ENCODE data around the gene IMMT.
A peak's percentile ranks its signal among the peaks of the same experiment; 100 is the strongest.
"Not testable (repeated sequence)": the region's sequence is repeated elsewhere in the genome, so short reads cannot be mapped to it uniquely, and the experiment has no call there.

Gene IMMT

DNA sequence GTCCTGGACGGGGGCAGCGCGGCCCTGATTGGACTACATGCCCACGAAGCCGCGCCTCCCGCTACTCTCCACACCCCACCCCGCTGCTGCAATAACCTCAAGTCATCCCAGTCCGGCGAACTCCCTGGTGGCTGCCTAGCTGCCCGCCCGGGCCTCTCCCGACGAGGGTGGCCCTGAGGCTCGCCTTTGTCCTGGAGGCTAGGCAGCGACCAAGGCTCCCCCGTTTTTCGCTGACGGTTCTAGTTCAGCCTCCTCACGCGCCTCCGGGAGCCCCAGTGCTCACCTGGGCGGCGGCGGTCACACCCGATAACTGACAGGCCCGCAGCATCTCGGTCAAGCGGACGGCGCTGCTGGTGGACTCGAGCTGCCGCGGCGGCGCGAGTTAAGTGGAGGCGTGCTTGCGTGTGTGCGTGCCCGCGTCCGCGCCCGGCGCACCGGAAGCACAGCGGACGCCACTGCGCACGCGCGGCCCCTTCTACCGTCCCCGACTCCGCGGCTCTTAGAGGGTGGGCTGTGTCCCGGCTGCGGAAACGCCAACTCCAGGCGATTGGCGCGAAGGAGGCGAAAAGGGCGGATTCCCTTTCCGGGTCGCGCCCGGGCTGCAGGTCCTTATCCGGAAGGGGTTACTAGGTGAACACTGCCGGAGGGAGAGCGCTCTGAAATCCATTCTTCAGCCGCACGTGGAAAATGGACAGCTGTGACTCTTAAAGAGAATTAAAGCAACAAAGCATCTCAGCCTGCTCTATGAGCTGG is at the start of gene IMMT:
Gene IMMT (minus strand): TSS at position 408 of the 753 bp plus-strand sequence. CDS start 80 bp downstream, at position 328.
- DNase-seq (ENCODE audit: low read depth), result peak; percentile 98

DNA sequence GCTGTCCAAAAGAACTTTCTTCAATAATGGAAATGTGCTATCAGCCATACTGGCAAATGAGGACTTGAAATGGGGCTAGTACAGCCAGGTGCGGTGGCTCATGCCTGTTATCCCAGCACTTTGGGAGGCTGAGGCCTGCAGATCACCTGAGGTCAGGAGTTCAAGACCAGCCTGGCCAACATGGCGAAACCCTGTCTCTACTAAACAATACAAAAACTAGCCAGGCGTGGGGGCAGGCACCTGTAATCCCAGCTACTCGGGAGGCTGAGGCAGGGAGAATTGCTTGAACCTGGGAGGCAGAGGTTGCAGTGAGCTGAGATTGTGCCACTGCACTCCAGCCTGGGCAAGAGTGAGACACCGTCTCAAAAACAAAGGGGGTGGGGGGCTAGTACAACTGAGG is 49.5 kb upstream of the IMMT start:
- DNase-seq (ENCODE audit: low read depth), result not testable (repeated sequence)

DNA sequence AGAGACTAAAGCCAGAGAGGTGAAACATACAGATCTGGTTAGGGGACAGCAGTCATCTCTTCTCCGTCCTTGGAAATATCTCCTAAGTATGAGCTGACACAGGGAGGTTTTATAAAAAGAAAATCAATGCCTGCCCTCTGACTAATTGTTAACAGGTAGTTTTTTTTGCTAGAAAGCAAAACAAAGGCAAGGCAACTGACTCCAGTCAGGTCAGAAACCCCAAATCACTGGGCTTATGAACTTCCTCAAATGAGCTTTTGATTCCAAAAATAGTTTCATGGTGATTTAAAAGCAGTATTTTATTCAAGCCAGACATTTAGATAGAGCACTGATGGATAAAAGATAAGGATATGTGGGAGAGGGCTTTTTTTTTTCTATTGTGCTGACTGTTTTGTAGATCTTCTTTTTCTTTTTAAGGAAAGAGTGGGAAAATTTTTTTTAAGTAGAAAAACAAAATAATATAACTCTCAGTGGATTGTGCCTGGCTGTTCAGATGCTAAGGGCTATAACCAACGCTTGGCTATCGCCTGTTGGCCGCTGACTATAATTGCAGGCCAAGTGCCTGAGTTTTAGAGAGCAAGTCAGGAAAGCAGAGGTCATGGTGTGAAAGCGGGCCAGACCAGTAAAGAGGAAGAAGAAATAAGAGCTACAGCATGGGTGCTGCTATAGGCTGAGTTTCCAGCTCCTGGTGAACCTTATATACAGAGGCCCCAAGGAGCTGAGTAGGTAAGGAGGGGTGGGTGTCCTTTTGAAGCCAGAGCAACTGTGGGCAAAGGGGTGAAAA is 48.9 kb upstream of the IMMT start:
- no peak for DNase-seq (ENCODE audit: low read depth)

DNA sequence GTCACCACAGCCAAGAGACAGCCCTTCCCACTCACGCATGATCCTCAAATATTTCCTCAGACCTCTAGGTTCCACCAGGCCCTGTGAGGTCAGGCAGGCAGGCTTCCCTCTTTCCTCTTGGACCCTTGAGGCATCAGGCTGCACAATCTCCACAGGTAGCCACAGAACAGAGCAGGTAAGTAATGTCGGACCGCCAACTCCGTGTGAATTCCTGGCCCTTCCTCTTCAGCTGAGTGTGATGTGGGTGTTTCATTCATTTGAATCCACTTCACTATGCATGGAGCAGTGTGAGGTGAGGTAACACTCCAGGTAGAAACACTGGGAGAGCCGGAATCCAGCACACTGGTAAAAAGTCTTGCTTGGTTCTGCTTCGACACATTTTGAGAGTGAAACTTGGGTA is 48.0 kb upstream of the IMMT start:
- no peak for DNase-seq (ENCODE audit: low read depth)

DNA sequence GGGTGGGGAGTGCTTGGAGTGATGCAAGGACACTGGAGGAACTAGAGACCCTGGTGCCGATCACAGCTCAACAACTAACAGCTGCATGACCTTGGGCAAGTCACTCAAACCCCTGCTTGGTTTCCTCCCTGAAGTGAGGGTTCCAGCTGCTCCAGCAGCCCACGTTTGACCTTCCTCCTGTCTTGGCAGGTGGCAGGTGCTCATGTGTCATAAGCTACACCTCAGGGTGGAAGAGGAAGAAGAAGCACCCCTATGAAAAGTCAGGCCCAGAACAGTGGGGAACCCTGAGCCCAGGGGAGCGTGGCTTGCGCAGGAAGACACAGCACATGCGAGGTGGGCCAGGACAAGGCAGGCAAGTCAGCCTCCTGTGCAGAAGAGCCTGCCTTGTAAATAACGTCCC is 46.3 kb upstream of the IMMT start:
- no peak for DNase-seq (ENCODE audit: low read depth)

DNA sequence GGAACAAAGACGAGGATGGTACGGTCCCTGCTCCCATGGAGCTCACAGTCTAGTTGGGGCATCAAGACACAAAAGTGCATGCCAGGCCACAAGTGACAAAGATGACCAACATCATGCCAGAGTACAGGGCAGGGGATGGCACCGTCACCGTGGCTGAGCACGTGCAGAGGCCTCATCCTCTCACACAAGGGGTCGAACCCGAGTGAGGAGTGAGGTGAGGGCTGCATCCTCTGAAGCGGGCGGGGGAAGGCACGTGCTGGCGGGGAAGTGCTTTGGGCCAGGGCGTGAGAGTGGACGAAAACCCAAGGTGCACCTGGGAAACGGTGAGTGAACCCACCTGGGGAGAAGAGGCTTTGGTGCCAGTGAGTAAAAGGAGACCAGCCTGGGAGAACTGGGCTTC is 45.0 kb upstream of the IMMT start:
- no peak for DNase-seq (ENCODE audit: low read depth)

DNA sequence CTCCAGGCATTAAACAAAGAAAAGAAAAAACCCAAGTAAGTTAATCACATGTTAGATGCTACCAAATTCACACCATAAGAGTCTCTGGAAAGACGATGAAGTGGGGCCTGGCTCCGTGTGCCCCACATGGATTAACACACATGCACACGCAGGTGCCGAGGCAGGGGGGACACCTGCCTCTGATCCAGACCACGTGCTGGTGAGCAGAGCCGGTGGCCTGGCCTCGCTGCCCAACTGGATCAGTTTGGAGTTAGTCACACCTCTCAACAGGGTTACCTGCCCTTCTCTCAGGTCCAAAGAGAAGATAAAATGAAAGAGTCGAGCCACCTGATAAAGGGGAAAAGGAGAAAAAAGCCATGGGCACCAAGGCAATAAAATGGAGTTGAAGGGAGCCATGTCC is 44.5 kb upstream of the IMMT start:
- no peak for DNase-seq (ENCODE audit: low read depth)

DNA sequence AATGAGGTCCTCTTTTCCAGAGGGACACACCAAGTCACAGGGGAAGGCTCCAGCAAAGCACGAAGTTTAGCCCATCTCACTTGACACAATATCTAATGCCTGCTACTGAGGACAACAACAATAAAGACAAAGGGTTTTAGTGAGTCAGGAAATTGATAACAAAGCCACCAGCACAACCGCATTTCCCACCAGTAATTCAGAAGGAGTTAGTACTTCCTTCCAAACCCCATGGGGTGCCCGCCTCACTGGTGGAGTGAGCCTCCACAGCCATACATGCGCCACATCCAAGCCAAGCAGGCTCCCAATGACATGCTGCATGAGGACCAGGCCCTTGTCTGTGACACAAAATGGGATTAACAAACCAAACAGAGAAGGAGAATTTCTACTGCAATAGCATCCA is 44.1 kb upstream of the IMMT start:
- DNase-seq (ENCODE audit: low read depth), result no peak

DNA sequence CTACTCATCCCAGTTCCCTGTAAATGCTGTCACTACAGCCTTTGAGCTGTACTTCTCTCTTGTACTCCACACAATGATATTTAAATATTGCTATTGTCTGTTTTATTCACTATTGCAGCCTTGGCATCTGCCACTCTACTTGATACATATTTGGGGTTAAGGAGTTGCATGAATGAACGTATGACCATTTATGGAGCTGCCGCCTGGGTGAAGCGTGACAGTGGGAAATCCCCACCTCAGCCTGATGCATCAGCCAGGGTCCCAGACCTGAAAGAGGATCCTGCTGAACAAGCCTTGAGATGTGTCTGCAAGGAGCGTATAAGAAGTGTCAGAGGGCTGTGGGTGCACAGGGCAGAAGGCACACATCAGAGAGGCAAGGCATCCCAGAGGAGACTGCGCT is 43.1 kb upstream of the IMMT start:
- no peak for DNase-seq (ENCODE audit: low read depth)

DNA sequence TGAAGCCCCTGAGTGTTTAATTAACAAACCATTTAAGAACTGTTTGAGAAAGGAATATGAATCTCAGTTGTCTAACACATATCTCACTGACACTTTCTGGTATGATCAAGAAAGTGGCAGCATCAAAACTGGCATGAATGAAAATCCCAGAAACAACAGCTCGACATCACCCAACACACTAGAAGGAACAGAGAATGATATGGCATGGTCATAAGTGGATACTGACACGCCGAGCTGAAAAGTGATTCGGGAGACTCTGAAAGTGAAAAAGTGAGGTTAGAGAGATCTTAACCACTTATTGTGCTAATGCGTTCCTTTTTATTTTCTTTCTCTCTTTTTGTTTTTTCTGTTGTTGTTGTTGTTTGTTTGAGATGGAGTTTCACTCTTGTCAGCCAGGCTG is 41.9 kb upstream of the IMMT start:
- no peak for DNase-seq (ENCODE audit: low read depth)

DNA sequence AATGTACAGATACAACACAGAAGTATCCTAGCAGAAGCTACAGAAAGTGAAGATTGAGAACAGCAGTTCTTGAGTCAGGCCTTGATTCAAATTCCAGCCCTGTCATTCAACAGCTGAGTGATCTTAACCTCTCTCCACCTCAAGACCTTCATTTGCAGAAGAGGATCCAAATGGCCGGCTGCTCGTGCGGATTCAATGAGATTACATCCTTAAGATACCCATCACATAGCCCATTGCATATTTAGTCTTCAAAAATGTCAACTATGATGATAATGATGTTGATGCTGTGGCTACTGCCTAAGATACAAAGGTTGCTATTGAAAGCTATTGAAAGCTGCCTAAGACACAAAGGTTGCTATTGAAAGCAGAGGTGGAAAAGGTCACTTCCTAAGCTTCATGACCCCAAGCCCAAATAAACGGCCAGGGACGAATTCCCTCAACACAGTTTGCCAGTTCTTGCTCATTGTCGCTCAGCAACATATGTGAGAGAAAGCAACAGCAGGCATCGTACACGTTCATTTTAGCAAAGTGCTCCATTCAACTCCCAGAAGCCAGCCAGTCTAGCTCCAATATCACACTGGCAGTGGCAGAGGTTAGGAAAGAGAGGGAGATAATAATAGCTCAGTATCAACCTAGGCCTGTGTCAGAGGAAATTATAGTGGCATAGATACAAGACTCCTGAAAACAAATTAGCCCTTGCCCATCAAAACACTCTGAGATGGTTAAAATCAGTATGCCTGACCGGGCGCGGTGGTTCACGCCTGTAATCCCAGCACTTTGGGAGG is 40.1 kb upstream of the IMMT start:
- no peak for DNase-seq (ENCODE audit: low read depth)

DNA sequence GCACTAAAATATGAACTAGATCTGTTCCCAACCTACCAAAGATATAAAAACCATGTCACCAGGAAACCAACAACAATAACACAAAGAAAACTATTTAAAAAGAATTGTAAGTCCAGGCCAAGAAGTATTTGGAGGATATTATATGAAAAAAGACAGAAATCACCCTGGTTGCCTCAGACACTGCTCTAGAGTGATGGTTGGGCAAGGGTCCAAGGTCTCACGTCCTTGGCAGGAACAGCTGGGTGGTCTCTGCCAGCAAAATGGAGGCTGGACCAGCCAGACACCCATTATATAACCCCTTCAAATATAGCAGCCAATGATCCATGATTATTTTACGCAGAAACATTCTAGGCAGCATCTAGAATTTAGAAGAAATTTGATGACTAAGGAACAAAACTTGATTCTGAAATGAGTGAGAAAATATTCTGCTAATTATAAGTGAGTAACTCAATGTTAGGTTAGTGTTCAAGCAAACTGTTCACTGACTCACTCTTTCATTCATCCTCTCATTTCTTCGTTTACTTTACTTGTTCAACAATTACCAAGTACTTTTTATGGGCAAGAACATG is 39.4 kb upstream of the IMMT start:
- no peak for DNase-seq (ENCODE audit: low read depth)

DNA sequence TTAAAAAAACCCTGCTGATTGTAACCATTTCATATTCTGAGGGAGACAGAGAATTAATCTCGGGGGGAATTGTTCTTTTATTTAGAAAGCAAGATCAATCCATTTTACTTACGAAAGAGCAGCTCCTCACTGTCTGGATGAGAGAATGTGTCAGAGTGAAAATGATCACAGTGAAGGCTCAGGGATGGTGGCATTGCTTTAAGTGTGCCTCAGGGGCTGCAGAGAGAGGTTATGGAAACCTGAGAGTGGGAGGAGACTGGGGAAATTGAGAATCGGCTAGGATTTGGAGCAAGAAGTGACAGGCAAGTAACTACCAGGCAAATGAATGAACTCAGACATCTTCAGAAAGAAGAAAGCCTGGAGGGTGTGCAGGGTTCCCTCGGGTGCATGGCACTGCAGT is 38.2 kb upstream of the IMMT start:
- DNase-seq (ENCODE audit: low read depth), result no peak

DNA sequence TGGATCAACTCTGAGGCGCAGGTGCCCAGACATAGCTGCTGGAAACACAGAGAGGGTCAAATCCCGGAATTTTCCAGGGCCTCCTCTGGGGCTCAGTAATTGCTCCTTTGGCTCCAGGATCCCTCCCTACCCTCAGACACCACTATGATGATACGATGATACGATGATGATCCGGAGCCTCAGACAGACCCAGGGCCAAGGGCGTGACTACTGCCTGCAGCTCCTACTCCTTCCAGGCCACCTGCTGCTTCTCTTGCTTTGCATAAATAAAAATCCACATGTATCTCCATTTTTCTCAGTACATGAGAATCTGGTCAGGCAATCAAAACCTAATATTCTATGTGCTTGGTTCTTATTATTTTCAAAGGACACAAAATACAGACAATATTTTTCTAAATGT is 37.6 kb upstream of the IMMT start:
- DNase-seq (ENCODE audit: low read depth), result no peak

DNA sequence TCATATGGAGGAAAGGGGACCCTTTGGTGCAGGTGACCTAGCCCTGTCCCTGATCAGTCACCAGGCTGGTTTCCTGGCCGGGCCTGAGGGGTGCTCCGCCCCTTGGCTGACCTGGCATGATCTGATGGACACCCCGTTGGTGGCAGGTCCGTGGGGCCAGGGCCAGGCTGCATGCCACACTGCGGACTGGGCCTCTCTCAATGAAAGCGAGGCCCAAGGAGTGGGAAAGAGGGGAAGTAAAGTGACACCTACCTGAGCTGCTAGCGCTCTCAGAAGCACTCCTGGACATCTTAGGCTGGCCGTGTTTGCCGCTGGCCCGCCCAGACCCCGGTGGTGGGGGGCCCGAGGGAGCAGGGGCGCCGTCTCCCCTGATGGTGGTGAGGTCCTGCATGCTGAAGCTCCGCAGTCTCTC is 37.1 kb upstream of the IMMT start:
- no peak for DNase-seq (ENCODE audit: low read depth)

DNA sequence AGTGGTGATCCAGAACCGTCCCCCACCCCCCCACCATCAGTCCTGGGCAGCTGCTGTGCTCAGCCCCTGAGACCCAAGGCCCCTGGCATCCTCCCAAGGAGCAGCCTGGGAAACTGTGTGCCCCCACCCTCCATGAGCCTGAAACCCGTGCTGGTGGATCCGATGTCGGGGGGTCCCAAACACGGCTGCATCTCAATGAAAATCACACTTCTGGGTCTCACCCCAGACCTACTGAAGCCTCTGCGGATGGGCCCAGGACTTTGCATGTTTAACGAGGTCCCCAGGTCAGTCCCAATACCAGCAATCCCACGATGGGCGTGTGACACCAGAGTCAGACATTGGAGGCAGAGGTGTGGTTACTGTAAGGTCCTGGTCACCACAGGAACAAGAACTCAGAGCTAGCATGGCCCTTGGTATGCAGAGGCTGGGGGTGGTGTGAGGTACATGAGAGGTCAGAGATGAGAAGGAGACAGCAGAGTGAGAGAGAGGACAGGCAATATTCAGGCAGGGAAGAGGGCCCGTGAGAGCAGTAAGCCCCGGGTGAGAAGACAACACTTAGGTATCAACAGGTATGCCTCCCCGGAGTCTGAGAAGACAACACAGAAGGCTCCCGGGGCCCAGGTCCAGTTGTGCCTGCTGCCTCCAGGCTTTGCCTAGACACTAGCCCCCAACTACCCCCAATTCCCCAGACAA is 36.6 kb upstream of the IMMT start:
- no peak for DNase-seq (ENCODE audit: low read depth)

DNA sequence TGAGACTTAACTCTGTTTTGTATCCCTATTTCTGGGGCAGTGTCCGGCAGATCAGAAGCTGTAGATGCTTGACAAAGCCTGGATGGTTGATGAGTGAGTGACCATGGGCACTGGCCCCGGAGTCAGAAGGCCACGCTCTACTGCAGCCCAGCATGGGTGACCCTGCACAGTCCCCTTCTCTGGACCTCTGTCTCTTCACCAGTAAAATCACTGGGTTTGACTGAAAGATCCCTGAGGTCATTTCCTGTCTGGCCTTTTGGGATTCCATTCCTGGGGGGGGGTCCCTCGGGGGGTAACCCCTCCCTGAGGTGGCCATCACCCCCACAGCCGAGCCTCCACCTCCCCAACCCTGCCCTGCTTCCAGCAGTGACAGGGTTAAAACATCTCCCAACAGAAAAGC is 35.7 kb upstream of the IMMT start:
- DNase-seq (ENCODE audit: low read depth), result no peak

DNA sequence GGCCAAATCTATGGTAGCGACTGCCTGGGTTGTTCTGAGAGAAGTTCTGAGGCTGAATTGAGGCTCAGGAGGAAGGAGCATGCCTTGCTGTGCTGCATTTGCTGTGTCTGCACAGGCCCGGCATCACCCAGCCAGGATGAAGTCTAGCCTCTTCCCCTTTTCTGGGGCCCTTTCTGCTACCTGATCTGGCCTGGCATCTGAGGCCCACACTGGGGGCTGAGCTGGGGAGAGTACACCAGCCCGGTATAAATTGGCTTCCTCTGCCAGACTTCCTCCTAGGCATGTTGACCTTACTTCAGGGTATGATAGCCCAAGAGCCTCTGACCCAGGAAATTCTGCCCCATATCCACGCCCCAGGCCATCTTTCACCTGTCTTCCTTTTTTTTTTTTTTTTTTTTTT is 34.0 kb upstream of the IMMT start:
- no peak for DNase-seq (ENCODE audit: low read depth)

DNA sequence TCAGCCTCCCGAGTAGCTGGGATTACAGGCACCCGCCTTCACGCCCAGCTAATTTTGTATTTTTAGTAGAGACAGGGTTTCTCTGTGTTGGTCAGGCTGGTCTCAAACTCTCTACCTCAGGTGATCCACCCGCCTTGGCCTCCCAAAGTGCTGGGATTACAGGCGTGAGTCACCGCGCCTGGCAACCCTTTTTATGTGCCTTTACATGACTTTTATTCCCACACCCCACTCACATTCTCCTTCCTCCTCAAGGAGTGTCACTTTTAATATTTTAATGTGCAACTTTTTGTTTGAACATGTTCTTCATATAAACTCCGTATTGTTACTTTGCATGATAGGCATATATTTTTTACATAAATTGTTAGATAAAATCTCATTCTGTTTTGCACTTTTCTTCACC is 33.3 kb upstream of the IMMT start:
- DNase-seq (ENCODE audit: low read depth), result not testable (repeated sequence)

DNA sequence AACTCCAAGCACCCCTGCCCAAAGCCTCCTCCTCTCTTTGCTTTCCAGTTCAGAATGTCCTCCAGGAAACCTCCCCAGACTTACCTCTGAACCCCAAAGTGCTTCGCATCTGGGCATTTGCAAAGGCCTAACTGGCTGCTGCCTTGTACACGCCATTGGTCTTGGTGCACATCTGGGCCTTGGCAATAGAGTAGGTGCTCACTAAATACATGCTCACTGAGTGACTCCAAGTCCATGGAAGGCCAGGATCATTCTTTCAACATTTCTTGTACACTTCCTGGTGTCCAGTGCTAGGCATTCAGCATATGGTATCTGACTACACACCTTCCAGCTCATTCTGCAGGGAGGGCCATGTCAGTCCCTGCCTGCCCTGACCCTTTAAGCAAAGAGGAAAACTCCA is 32.4 kb upstream of the IMMT start:
- DNase-seq (ENCODE audit: low read depth), result no peak

DNA sequence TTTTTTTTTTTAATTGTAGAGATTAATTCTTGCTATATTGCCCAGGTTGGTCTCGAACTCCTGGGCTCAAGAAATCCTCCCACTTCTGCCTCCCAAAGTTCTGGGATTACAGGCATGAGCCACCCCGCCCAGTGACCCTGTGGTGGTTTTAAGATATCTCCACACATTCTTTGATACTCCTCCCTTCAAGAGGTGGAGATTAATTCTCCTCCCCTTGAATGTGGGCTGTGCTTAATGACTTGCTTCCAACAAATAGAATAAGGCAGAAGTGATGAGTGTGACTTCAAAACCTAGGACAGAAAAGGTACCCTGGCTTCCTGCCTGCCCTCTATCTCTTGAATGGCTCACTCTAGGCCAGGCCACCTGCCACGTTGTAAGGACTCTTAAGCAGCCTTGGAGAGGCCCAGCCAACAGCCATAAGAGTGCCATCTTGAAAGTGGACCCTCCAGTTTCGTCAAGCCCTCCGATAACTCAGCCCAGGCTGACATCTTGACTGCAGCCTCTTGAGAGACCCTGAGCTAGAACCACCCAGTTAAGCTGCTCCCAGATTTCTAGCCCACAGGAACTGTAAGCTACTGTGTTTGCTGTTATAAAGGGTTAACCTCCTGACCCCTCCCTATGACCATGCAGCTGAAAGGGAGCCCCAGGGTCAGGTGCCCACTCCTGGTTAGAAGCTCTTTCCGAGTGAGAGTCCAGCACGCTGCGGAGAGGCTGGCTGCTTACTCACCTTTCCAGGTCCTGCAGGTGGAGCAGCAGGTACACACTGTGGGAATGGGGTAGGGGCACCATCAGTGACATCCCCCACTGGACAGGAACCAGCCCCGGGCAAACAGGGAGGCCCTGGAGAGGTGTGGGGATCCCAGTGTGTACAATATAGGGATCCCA is 31.6 kb upstream of the IMMT start:
- DNase-seq (ENCODE audit: low read depth), result no peak
